Umbilical cord (tissue), 2 donors: ENCODE data around the gene ELMO3. TPM values are rescaled to one million over a fixed set of nuclear protein-coding genes. Genes with fewer than 3 reads are reported as not detected.

Source experiments
- DNase-seq: peaks from one replicate; pipeline ENCODE4 v3.0.0-alpha.2; 2015; ENCODE audit warnings: low spot score
- total RNA-seq: library from RNA; depleted of rRNA; stranded (reverse); fragments of >200 nt; gene quantifications from one replicate; pipeline ENCODE4 v1.2.3, GENCODE V29; 2014; ENCODE audit warnings: low replicate concordance; ENCODE audit not compliant: insufficient read depth

Gene ELMO3
- total RNA-seq, 1 donor from 2014 or later = not detected

DNA sequence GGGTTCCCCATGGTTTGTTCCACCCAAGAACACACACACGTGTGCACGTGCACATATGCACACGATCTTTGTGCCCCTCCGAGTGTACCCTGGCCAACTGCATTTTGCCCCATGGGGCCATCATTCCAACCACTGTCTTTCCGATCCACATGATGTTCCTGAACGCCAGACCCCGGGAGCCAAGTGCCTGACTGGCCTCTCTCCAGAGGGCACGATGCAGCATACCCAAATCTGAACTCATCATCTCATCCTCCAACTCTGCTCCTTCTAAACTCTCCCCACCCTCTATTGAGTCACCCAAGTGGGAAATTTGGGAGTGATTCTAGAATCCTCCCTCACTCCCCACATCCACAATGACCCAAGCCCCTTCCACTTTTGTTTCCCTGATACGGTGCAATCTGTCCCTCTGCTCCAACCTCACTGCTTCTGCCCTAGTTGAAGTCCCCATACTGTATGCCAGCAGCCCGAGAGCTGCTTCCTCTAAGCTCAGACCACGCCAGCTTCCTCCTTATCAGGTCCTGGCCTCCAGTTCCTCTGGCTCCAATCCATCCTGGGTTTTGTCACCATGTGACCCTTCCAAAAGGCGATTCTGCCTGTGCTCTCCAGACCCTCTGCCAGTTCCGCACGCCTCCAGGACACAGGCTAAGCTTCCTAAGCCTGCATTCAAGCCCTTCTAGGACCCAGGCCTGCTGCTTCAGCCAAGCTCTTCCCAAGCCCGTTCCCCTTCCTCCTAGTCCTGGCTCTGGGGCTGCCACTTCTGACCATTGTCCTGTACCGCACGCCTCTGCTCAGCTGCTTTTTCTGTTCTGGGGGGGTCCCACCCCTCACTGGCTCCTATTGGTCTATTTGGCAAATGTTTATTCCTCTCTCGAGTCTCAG lies 17.9 kb downstream of the ELMO3 start:
- DNase-seq = peak; percentile 63

DNA sequence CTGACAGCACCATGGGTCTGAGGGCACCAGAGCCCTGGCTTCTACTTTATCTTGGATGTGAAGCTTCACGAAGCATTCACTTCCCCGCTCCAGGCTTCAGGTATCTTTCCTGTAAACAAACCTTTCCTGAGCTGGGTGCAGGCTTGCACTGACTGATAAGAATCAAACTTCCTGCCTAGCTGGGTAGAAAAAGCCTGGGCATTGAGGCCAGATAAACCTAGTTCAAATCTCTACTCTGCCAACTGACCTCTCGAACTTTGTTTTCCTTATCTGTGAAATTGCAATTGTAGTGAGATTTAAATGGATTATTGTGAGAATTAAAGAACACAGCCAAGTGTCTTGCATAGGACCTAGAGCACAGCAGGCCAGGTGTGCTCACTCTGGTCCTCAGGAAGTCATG lies 25.1 kb downstream of the ELMO3 start:
- no peak for DNase-seq

DNA sequence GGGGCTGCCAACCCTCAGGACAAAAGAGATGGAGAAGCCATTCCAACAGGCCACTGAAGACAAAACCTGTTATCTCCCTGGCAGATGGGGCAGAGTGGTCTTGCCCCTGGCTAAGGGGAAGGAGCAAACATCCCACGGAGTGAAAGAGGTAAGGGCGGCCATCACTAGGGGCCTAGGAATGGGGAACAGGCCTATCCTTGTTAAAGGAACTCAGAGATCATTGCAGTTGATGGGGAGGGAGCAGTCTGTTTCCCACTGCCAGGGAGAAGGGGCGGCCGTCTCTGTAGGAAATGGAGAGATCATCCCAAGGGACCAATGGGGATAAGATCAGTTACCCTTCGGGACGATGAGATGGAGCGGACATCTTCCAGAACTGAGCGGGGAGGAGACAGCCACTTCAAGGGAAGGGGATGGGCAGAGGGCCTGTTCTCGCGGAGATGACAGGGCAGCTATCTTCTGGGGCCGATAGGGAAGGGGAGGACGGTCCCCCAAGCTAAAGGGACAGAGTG lies 27.4 kb downstream of the ELMO3 start:
- no peak for DNase-seq

DNA sequence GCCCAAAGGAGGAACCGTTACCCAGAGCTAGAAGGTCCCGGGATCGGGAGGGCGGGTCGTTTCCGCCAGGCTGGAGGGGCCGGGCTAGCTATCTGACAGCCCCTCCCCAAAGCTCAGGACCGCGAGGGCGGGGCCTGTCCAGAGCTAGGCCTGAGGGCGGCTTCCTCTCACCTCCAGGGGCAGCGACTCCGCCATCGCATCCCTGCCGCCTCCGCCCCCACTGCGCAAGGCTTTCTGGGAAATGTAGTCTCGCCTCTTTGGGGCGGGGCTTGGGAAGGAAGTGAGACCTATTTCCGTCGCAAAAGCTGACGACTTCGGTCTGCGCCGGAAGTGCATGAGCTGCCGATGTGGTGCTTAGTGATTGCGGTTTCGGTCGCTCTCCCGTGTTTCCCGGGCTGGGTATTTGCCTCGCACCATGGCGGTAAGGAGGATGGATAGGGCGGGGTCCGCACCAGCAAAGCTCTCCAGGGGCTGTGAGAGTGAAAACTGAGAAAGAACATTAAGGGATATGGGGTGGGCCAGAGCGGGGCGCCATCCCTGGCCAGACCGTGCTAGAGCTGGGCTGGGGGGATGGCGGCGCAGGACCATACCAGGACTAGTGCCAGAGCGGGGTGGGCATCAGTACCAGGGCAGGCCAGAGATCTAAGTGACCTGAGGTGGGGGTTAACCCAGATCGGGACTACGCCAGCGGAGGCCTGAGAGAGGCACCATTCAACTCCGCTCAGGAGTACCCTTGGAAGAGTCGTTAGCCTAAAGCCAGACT lies 28.1 kb downstream of the ELMO3 start, which contains the start of gene TMEM208:
TSS of gene TMEM208 (plus strand) at position 327 of the 763 bp plus-strand sequence. CDS start at position 416, 89 bp downstream.
- peak; percentile 99 for DNase-seq

DNA sequence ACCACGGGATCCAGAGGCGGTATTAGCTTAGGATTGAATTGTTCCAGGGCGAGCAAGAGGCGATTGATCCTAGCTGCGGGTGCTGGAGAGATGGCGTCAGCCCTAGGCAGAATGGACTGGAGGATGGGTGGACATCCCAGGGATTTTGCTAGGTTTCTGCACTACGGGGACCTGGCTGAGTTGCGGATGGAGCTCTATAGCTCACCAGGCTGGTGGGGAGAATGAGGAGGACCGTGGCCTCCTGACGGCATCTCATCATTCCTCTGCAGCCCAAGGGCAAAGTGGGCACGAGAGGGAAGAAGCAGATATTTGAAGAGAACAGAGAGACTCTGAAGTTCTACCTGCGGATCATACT lies 28.6 kb downstream of the ELMO3 start:
- DNase-seq = no peak

DNA sequence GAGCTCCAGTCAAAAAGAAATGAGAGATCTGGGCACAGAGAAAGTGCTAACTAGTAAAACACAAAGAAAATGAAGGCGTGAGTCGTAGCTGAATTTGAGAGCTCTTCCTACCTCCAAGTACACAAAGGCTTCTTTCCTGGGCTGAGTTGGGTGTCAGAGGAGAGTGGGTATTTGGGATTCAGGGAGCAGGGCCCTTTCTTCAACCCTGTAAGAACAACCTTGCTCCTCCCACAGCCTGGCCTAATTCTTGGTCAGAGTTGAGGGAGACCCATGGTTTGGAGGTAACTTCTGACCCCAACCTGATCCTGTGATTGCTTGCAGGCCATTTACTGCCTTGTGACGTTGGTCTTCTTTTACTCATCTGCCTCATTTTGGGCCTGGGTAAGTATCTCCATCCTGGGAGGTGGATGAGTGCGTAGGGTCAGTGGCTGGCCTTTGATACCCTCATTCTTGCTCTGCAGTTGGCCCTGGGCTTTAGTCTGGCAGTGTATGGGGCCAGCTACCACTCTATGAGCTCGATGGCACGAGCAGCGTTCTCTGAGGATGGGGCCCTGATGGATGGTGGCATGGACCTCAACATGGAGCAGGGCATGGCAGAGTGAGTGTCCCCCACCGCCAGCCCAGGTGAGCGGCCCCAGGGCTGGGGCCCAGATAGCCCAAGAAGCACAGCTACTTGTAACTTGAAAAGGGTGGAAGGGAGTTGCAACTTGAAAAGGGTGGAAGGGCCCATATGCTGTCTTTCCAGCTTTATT lies 29.3 kb downstream of the ELMO3 start:
- DNase-seq = no peak

DNA sequence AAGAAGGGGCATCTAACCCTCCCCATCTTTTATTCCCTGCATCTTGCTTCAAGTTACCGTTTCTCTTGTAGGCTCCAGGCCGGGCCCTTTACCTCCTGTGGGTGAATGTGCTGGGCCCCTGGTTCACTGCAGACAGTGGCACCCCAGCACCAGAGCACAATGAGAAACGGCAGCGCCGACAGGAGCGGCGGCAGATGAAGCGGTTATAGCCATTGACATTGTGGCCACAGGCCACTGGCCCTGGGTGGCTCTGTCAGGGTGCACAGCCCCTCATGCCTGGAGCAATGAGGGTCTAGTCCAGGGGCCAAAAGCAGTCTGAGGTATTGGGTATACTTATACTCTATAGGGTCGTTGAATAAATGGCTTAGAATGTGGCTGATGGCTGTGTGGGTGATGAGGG lies 30.0 kb downstream of the ELMO3 start:
- DNase-seq = no peak

DNA sequence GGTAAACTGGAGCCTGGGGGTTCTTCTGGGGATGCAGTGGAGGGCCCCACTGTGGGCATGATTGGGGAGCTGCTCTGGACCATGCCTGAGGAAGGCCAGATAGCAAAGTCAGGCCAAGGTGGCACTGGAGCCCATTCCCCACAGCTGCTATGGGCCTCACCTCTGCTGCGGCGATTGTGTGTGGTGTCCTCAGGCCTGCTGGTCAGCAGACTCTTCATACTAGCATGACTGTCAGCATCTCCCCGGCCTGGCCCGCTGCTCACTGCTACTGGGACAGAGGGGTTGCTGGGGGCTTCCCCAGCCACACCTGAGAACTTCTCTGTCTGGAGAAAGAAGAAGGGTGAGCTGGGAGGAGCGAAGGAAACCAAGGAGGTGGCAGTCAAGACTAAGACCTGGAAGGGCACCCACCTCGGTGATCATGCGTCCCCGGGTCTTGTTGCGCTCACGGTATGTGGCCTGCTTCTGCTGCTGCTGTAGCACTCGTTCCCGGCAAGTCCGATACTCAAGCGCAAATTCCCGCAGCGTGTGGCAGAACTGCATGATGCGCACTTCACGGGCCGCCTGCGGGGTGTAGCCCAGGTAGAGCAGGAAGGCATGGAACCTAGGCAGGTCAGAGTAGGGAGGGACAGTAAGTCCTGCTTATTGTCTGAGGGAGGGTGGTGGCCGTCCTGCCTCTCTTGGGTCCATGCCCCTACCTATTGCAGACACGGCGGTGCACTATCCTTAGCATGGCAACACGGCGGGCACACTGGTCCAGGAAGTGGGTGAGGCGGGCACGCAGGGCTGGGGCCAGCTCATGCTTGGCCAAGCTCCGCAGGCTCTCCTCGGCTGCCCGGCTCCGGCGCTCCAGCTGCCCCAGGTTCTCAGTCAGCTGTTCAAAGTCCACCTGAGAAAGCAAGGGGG lies 31.2 kb downstream of the ELMO3 start:
- no peak for DNase-seq

DNA sequence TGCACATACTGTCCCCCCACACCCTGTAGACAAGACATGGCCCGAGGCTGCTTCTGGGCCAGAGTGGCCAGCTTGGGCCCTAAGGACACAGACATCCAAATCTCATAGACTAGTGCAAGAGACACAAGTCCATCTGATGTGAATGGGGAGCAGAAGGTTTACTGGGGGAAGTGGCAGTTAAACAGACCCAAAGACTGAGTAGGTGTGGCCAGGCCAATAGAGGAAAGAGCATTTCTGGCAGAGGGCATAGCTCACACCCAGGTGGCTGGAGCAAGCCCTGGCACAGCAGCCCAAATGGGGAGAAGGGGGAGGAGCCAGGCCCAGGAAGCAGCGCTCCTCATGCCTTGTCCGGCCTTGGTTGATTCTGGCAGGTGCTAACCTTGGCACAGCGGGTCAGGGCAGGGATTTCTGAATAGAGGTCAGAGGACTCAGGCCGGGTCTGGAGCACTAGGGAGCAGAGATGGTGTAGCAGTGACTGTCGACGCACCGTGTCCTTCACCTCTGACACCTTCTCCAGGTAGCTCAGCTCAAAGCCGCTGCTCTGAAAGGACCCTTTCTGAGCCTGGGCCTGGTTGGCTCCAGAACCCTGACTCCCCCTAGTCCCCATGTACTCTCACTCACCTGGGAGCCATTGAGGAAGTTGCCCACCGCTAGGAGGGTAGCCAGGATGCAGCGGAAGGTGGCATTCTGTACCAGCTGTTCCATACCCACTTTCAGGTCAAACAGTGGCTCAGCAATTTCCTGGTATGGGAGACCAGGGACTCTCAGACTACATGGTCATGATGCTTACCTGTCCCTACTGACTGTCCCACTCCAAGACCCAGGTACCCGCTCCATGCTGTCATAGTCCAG lies 32.1 kb downstream of the ELMO3 start:
- DNase-seq = no peak

DNA sequence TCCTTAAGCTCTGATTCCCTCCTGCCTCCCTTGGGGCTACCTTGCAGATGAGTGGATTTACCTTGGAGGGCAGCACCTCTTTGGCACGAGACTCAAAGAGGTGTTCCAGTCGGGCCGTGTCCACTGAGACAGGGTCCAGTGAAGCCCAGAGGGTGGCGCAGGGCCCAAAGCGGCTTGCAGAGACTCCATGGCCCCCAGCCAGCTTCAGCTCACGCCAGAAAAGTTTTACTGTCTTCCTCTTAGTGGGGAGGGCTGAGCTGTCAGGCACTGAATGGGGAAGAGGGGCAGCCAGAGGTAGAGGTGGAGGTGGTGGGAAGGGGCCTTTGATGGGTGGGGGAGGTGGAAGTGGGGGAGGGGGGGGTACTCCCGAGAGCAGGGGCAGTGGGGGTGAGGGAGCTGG lies 34.7 kb downstream of the ELMO3 start:
- DNase-seq = no peak

DNA sequence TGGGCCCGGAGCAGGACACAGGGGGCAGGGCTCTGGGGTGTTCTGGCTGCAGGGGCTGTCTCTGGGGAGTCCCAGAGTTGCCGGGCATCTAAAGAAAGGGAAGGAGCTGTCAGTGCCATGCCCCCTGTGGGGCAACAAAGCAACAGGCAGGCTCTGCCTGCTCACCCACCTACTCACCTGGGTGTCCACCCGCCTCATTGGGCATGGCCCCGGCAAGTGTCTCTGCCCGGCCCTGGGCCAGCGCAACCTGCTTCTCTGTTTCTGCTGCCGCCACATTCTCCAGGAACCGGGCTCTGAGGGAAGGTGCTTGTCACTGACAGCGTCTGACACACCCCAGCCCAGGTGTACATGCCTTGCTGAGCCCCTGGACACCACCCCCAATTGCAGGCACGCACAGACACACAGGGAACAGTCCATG lies 35.3 kb downstream of the ELMO3 start:
- no peak for DNase-seq

DNA sequence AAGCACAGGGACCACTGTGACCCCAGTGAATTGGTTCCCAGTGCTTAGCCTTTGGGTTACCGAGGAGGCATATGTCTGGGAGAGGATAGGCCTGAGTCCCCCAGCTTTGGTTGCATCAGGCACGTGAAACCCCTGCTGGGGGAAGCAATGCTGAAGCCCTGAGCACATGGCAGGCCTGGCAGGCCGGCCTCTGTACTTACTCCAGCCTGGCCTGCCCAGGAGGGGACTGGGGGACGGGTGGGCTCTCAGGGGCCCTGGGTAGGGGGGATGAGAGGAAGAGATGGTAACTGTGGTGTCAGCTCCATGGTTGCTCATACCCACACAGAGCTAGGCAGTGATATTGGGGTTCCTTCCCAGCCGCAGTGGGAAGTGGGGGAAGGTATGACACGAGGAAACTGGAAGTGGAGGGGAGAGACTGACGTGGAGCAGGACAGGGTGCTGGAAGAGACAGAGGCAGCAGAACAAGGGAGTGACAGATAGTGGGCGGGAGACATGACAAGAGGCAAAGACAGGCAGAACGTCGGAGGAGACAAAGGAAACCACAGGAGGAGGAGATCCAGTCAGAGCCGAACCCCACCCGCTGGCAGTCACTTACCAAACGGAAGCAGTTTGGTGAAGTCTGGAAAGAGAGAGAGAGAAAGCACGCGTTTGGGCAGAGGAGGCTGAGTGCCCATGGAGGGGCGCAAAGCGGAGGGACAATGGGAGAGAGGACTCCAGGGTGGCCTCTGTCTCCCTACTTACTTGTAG lies 37.1 kb downstream of the ELMO3 start:
- DNase-seq = no peak

DNA sequence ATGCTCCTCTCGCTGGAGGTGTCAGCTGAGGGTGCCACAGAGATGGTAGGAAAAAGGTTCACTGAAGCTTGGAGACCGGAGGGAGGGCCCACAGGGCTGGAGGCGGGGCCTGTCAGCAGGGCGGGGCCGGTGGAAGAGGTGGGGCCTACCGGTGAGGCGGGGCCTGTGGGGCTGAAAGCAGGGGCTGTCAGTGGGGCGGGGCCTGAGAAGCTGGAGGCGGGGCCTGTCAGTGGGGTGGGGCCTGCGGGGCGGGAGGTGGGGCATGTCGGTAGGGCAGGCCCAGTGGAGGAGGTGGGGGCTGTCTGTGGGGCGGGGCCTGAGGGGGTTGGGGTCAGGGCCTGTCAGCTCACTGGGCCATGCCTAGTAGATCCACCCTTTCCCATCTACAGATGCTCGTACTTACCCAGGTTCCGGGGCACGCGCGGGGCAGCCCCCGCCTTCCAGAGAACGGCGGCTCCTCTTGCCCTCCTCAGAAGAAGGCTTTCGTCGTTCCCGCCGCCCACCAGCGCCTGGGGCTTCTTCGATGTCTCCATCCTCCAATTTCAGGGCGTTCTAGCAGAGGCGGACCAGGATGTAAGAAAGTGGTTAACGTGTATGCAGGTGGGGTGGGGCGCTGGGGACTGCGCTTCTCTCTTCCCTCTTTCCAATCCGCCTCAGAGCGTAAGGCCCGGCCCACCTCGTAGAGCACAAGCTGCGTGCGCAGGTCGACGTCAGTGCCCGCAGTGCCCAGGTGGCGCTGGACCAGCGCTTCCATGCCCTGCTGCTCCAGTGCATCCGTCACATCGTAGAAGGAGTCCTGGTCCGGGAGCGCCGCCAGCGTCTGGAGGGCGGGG lies 37.8 kb downstream of the ELMO3 start:
- DNase-seq = no peak

DNA sequence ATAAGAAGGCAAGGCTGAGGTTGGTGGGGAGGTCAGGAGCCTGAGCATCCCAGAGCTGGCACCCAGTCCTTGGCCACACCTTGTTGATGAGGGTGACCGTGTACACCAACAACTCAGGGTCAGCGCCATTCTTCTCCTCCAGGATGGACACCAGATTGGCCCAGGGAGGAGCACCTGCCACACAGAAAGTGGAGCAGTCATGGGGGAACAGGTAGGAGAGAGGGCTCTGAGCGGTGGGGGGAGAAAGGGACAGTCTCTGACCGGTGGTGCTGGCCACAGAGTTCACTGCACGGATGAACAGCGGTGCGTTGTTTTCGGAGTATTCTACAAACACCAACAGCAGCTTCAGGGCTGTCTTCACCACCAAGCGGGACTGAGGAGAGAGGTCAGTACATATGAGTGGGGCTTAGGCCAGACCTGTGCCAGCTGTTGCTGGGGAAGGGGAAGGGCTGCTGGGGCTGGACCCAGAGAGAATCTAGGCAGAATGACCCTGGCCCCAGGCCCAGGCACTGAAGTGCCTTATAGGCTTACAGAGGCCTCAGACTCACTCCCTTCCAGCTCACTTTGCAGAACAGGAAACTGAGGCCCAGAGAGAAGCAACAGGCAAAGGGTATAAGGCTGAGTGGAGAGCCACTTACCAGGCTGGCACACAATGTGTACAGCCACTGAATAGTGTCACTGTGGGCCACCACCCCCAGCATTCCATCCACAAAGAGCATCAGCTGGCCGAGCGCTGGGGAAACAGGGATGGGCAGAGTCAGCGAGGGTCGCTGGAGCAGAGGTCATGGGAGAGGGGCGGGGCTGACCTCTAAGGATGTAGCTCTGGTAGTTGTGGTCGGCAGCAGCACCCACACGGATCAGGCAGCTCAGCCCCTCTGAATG lies 38.7 kb downstream of the ELMO3 start:
- no peak for DNase-seq

DNA sequence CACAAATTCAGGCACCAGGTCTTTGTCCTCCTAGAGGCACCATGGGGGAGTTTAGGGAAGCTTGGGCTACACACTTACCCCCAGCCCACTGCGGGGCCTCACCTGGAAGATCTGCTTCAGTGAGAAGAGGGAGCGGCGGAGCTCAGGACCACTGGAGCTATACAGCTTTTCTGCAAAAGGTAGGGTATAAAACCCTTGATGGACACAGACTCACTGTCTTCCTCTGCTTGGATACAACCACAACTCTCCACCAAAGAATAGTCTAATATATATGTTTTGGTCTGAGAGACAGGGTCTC lies 39.3 kb downstream of the ELMO3 start:
- DNase-seq = no peak

DNA sequence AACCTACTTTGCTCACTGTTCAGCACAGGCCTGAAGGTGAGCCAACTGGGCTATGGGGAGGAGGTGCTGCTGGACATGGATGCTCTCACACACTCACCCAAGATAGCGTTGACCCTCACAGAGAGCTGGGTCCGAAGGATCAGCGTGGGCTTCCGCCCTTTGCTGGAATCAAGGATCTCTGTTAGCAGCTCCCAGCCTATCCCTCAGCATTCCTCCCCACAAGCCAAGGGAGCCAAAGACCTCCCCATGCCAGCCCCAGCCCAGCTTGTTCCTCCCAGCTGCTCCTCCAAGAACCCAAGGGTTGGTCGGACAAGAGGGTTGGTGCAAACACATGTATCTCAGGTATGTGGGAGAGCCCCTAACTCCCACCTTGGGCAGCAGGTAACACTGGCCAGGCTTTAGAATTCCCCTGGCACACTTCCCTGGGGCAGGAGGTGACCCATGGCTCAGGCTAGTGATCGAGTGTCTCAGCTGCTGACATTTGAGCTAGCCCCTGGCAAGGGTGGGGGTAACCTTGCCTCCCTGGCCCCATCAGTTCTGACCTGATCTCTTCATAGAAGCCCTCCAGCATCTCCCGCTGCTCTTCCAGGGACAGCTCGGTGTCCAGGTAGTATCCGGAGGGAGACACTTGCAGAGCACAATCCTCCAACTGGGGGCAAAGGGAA lies 40.0 kb downstream of the ELMO3 start:
- no peak for DNase-seq

DNA sequence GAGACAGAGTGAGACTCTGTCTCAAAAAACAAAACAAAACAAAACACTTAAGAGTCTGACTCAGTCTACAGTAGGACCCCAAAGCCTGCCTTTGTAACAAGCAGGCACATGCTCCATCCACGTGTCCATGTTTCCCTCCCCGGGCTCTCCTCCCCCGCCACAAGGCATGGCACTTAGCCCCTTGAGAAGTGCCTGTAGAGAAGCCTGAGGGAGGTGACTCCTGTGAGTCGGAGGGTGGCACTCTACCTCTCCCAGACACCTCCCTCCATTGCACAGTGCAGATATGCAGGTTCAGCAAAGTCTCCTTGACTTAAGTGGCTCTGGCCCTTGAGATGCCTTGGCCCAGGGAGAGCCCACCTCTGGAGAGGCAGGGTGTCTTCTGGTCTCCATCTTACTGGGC lies 41.6 kb downstream of the ELMO3 start:
- DNase-seq = no peak
